Heart left ventricle (tissue), 13 donors: Measurements from ENCODE around the gene PRR23E.

Source experiments
- POLR2A ChIP-seq, 2 donors: fragments of 450-650 bp; IDR thresholded peaks; one replicate each; pipeline ENCODE4 v1.6.1; 2017; ENCODE audit warnings: antibody characterized with exemption in 2 of 2, mild to moderate bottlenecking in 2 of 2, moderate library complexity in 2 of 2
- TF ChIP-seq, protein P1 (sequence below), 12 donors: fragments of 200-600 bp; sonication (generic) in 4 of 12; IDR thresholded peaks; one replicate each; pipeline versions ENCODE4 v1.5.0 to v1.8.0; 2018 to 2022; ENCODE audit warnings: antibody characterized with exemption in 12 of 12, mild to moderate bottlenecking in 5 of 12
- donor health status: ischemic (EF 13 %, LVEDD 7.1; RV severe dilation, severe dysfunction).
- donor health status: DM: no; HTN: yes; CAD: no.
- donor health status: DM: no; HTN: no; CAD: no.
- donor health status: ischemic (EF 25% LVEDD 6.9; RV normal size, moderate dysfunction).
- donor health status: ischemic (EF 25% LVEDD 5.7; RV mildly dilated, moderate dysfunction).
- donor health status: ischemic (EF 35%, LVEDD 5.7; RV mildly dilated, moderate dysfunction).
- donor health status: nonischemic (EF 11% LVEDD 7.7; RV severe dilation, severe dysfunction).
- donor health status: DM: yes; HTN: yes; CAD: no.
- donor health status: PGD.
- donor health status: ischemic (EF 29% LVEDD 5.4; RV normal size, mild dysfunction).
- donor health status: nonischemic (EF 23%, LVEDD 6.1; RV moderate dilation, normal function).

DNA sequence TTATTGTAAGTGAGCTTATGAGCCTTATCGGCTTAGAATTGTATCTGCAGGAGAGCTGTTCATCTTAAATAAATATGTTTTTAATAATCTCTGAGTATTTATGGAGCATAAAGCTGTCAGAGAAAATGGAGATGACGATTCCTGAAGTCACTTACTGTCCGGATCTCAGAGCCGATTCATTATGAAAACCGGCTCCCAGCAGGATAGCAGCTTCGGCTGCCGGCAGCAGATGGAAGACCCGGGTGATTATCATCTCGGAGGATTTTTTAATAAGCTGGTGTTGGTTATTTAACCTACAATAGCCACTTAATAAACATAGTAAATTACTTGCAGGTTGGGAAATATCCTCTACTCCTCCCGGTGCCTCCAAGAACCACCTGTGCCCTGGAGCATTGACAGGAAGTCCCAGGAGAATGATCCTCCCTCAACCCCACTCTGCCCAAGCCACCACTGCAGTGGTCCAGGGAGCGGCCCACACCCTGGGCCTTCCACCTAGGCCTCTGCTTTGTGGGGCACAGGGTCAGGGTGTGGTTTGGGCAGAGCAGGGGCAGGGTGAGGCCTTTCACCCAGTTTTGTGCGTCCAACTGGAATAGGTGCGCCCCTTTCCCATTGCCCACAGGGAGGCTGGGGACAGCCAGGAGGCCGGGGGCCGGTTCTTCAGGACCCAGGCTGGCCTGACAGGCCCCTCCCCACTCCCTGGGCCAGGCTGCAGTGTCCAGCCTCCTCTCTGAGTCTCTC, 42.2 kb upstream of the PRR23E start:
- TF ChIP-seq, protein P1, sequence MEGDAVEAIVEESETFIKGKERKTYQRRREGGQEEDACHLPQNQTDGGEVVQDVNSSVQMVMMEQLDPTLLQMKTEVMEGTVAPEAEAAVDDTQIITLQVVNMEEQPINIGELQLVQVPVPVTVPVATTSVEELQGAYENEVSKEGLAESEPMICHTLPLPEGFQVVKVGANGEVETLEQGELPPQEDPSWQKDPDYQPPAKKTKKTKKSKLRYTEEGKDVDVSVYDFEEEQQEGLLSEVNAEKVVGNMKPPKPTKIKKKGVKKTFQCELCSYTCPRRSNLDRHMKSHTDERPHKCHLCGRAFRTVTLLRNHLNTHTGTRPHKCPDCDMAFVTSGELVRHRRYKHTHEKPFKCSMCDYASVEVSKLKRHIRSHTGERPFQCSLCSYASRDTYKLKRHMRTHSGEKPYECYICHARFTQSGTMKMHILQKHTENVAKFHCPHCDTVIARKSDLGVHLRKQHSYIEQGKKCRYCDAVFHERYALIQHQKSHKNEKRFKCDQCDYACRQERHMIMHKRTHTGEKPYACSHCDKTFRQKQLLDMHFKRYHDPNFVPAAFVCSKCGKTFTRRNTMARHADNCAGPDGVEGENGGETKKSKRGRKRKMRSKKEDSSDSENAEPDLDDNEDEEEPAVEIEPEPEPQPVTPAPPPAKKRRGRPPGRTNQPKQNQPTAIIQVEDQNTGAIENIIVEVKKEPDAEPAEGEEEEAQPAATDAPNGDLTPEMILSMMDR (IDR thresholded peaks at IDR 0.05) = no peak
- no peak for TF ChIP-seq POLR2A (IDR thresholded peaks at IDR 0.05)
